Inflammatory macrophage treated with lipopolysaccharide for 4 hours (primary cell): ENCODE measurements around the gene LAMA3.

Experiments
- DNase-seq: peaks from one replicate; pipeline ENCODE4 v3.0.0-alpha.2; 2020

LAMA3 gene

DNA sequence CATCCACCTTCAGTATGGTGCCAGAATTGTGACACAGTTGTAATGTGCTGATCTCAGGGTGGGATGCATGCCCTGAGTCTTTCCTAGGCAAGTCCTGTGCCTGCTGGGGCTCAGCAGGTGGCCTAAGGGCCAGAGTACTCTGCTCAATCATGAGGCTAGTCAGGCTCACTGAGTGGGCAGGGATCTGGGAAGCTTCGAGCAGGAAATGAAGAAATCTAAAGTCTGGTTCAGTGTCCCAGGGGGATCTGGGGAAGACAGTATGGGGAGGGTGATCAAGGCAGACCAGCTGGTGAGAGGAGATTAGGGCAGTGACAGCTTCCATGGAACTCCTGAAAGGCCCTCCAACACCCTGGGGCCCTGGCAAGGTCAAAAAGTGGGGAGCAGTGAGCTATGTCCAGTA lies 17.7 kb upstream of the LAMA3 start:
- peak; percentile 8 for DNase-seq

DNA sequence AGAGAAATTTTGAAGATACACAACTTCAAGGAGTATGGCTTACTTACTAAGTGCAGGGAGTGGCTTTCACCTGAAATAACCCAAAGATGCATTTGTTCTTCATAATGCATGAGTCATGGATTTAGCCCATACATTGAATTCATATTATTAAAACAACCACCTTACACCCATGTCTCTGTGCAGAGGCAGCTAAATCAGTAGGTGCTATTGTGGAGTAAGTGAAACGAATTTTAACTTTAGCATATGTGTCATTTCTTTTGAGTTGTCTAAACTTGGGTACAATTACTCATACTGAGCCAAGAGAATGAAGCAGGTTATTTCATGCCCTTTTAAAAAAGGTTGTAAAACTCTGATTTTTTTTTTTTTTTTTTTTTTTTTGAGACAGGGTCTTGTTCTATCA lies 15.5 kb upstream of the LAMA3 start:
- DNase-seq: no peak

DNA sequence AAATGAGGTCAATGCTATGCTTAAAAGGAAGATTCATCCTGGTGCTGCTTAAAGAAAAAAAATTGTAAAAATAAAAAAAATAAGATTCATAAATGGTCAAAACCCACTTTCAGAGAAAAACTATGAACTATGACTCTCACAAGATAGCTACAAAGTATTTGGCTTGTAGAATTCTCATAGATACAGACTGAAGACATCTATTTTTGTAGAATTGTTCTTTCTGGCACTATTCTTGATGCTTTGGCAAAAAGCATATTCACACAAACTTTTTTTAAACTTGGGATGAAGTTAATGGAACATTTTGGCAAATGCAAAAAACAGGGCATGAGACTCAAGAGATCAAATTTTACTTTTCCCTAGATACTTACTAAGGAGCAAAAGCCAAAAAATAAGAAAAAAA lies 14.0 kb upstream of the LAMA3 start:
- no peak for DNase-seq

DNA sequence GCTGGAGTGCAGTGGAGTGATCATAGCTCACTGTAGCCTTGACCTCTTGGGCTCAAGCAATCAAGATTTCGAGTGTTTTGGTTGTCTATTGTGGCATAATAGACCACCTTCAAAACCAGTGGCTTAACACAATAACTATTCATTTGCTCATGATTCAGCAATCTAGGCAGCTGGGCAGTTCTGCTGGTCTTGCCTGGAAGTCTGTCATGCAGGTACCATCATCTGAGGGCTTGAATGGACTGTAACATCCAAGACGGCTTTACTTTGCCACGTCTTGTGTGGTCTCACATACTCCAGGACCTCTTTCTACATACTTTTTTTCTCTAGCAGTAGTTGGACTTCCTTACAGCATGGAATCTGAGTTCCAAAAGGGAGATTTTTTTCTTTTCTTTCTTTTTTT lies 13.4 kb upstream of the LAMA3 start:
- DNase-seq: no peak

DNA sequence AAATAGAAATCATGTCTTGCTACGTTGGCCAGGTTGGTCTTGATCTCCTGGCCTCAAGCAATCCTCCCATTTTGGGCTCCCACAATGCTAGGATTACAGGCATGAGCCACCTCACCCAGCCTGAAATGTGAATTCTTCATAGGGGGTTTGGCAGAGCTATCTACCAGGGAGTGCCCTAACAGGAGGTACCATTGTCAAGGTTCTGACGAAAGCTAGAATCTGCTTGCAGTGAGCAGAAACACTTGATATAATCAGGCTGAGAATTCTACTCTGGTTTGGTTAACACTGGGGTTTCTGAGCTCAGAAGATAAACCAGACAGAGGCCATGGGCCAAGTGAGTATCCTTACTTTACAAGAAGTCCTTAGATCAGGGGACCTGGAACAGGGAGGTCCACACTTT lies 7.2 kb upstream of the LAMA3 start:
- DNase-seq: no peak

DNA sequence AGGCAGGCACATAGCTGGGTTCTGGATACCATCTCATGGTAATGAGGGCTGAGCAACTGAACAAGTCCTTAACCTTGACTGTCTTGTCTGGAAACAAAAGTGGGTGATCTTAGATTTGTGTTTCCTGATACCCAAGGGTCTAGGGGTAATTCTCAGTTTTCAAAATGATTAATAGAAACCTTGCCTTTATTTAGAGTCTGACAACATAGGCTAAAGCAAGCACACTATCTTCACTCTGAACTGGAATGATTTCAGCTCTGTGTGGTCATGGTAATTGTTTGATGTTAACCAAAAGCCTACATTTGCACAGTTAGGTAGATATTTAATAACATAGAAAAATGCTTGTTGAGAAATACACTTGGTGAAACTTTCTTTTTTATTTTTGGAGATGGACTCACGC lies 6.8 kb upstream of the LAMA3 start:
- DNase-seq: no peak

DNA sequence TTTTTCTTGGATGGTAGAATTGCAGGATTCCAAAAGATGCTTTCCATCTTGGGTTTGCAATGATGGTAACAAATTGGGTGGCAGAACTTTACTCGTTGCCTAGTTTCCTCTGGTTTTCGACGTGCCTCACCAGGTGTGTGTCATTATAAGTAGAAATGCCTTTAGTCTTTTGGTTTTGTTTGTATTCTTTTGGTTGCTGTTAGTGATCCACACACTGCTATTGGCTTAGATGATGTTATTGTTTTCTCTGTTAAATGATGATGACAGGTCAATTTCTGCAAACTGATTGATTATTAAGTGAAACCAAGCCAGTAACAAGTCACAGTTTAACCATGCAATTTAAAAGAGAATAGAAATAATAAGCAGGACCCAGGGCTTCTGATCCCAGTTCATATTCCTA lies 6.1 kb upstream of the LAMA3 start:
- no peak for DNase-seq

DNA sequence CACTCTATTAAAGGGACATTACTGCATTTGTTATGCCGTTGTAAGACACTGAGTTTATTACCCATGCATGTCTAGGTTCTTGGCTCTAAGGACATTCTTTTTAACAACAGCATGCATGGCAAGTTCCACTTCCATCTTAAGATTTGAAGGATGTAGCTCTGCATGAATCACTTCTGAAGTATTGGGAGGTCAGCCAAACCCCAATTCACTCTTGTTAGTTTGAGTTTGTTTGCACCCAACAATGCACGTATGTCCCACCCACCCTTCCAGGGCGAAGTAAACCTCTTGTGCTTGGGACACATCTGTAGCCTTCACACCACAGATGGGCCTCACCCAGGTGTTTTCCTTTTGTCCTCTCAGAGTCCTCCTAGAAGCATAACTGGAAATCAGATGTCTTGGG lies 5.6 kb upstream of the LAMA3 start:
- DNase-seq: no peak

DNA sequence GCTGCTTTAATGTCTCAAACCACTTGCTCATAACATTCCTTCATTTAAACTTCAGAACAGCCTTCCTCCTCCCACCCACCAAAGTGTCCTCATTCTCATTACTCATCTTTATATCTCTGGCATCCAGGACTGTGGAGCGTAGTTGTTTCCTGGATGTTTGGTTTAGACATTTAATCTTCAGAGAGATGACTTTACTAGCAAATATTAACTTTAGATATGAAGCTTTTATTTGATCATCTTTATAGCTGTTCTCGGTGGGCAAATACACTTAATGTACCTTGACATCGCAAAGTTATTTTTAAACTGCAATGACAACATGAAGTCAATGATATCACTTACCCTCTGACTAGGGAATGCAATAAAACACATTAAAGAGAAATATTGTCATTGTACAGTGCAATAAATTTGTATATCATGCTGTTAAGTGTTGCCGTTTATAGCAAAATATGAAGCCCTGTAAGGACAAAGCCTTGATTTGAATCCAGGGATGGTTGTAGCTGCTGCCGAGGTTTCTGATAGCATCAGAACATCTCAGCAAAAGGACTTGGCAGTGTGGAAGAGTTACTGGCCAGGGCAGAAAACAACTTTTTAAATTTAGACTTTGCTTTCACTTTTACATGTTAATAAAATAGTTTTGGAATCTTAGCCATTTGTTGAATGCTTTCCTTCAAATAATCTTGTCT lies 4.6 kb upstream of the LAMA3 start:
- DNase-seq: no peak

DNA sequence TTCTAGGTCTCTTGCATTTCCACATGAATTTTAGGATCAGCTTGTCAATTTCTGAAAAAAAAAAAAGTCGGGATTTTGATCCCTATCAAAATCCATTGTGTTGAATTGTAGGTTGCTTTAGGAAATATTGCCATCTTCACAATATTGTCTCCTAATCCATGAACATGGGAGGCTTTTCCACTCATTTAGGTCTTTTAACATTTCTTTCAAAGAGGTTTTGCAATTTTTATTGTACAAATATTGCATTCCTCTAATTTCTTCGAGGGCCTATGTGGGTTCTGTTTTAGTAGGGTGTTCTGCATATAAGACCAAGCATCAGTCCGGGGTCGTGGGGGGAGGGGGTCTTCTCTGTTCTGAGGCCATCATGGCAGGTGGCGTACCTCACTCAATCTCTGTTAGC lies 725 bp upstream of the LAMA3 start:
- no peak for DNase-seq

DNA sequence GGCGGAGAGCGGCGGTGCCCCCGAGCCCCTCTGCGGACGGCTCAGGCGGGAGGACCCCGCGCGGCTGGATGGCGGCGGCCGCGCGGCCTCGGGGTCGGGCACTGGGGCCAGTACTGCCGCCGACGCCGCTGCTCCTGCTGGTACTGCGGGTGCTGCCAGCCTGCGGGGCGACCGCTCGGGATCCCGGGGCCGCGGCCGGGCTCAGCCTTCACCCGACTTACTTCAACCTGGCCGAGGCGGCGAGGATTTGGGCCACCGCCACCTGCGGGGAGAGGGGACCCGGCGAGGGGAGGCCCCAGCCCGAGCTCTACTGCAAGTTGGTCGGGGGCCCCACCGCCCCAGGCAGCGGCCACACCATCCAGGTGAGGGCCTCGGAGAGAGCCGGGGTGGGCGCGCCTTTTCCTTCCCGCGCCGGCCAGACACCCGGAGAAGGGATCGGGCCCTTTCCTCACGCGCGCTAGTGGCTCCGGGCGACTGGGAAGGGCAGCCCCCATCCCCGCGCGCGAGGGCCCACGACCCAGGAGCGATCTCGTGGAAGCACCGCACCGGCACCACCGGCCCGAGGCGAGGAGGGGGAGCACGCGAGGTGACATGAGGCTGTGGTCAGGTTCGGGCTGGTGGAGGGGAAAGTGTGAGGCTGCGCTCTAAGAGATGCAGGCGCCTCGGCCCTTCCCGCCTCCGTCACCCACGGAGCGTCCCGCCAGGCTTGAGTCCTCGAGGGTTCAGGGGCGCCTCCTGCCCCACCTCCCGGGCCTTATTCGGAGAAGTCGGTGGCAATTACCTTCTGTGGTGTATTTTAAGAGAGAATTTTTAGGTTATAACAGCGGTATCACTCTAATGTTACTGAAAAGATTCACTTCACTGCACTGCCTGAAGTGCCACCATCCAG lies 607 bp downstream of the LAMA3 start:
- no peak for DNase-seq

DNA sequence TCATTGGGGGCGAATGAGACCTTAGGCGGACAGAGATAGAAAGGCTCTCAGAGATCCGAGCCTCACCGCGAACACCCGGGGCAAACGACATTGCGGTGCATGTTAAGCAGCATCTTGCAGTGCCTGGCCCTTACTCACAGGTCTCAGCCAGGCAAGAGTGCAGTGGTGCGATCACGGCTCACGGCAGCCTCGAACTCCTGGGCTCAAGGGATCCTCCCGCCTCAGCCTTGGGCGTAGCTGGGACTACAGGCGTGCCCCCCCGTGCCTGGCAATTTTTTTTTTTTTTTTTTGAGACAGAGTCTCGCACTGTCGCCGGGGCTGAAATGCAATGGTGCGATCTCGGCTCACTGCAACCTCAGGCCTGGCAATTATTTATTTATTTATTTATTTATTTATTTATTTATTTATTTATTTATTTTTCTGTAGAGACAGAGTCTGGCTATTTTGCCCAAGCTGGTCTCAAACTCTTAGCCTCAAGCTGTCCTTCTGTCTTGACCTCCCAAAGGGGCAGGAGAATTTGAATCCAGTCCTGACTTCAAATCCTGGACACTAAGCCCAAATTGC lies 1.3 kb downstream of the LAMA3 start:
- no peak for DNase-seq

DNA sequence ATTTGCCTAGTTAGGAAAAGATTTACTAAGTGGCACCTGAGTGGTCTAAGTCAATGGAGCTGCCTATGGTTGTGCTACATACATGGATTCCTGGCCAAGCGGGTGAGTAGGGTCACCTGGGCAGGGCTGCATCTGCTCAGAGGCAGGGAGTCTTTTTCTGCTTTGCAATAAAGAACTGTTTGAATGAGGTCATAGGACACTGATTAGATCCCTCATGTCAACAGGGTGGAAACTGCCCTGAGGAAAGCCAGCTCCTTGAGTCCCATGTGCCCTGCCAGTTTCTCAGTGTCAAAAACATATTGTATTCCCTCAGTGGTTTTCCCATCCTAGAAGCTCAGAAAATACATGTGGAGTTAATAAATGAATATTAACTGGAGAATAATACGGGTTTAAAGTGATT lies 4.6 kb downstream of the LAMA3 start:
- no peak for DNase-seq

DNA sequence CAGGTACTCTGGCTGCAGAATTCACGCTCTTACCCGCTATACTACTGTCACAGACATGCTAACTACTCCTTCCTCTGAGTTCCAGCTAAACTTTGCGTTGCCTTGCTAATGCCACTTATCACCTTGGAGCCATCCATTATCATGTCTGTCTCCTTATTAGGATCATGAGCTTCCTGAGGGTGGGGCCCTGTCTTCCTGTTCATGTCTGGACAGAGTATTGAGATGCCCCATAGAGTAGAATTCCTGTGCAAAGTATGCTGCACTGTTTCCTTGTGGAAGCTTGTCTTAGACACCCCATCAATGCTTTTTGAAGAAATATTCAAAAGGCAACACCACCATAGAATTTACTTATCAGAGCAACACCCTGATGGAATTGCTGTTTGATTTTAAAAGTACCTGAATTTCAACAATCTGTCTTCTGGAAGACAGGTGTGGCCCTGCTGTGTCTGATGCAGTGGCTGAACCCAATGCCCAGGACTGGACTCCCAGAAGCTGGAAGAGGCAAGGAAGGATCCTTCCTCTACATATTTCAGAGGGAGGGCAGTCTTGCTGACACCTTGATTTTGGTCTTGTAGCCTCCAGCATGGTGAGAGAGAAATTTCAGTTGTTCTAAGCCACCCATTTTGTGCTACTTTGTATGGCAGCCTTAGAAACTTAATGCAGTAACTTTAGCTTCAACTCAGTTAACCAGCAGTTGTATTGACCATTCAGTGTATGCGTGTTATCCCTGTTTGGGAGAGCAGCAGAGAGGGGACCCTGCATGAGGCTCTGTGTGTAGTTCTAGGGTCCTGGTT lies 5.6 kb downstream of the LAMA3 start:
- no peak for DNase-seq

DNA sequence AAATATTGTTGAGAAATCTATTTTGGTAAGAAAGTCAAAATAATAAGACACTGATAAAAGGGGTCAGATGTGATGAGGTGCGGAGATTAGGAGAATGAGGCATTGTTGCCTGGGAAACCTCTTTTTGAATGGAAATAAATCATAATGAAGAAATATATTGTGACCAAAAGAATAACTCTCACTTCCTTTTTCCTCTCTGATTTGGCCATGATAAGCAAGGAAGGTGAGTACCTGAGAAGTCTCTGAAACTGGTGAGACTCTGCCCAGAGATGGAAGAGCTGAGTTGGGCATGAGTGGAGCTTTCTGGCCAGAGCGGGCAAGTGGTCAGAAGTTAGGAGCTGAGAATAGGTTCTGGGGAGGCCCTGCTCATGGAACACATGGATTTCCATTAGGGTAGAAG lies 11.8 kb downstream of the LAMA3 start:
- DNase-seq: no peak

DNA sequence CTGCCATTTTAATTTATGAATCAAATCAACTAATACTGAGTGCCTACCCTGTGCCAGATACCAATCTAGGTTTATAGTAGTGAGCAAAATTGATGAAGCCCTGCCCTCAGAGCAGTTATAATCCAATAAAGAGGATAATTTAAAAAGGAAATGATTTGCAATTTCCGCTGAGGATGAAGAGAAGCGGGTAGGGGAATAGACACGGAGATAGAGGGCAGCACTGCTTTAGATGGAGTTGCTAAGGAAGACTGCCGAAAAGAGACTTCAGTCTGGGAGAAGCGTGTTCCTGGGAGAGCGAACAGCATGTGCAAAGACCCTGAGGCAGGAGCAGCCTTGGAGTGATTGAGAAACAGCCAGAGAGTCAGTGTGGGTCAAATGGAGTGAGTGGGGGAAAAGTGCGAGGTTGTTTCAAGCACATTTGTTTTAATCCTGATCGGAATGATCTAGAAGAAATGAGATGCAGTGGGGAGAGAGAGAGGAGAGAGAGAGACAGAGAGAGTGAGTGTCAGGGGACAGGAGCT lies 12.4 kb downstream of the LAMA3 start:
- no peak for DNase-seq

DNA sequence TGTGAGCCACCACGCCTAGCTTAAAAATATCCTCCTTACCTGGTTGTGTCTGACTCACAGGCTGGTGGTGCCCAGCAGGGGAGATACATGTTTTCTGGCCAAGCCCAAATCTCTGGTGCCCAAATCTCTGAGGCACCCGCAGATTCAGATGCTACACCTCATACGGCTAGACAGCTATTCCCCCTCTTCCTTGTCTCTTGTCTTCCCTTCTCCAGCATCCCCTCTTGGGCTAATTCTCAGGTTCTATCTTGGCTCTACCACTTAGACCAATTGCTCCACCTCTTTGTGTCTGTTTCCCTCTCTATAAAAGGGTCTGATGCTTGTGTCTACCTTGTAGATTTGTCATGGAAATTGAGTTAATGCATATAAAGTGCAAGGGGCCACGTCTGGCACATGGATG lies 13.4 kb downstream of the LAMA3 start:
- no peak for DNase-seq

DNA sequence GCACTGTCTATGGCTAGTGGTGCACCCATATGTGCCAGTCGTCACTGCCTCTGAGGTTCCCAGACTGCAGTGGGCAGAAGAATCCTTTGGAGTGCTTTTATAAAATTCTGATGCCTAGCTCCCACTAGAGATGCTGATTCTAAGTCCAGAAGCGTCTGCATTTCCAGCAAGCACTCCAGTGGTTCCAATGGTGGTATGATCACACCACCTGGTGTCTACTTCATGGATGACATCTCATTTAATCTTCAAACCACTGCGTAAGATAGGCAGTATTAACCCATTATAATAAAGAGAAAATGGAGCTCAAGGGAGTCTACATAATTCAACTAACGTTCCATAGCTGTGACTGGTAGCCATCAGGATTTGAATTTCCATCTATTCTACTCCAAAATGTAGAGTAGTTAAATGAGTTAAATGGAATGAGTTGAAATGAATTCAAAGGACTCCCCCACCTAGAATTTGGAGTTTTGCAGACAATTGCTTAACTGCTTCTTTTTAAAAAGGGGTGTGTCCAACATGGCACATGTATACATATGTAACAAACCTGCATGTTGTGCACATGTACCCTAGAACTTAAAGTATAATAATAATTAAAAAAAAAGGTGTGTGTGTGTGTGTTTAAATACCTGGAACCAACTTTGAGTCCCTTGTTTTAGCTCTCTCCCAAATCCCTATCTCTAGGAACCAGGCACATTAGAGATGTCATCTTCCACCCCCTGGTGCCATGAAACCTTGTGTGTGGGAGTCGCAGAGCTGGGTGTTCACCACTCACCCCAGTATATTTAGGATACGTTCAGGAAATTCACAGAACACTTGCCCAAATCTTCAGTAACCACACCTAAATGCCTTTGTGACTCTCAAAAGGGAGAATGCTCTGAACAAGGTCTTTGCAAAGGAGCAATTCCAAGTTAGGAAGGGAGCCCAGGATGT lies 14.1 kb downstream of the LAMA3 start:
- peak; percentile 39 for DNase-seq

DNA sequence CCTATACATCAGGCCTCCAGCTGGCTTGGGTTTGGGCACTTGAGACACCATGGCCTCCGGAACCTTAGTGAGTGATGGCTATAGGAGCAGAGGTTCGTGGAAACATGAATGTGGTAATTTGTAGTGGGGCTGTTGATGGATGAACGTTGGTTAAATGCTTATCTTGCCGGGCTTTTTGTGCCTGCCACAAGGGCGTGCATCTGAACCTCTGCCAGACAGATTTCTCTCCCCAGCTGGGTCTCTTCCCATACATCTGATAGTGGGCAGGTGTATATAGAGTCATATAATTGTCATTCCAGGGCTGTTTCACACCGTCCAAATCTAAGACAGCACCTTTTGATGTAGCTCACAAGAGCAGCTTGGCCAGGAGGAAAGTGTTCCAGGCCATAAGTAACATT lies 14.7 kb downstream of the LAMA3 start:
- DNase-seq: no peak

DNA sequence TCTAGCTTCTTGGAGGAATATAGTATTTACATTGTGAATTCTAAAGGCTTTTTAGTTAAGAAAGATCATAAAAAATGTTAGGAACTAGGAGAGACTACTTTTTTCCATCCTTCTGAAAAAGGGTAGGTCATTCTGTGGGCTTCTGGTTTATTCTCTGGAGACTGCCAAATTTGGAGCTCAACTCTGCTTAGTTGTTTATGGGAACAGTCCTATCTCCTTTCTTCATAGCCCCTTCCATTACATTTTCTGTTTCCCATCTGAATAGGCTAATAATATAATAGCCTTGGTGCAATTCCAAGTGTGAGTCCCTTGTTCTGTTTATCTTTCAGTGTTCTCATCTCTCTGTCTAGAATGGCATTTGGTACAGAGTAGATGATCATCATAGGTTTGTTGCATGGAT lies 15.6 kb downstream of the LAMA3 start:
- DNase-seq: no peak

DNA sequence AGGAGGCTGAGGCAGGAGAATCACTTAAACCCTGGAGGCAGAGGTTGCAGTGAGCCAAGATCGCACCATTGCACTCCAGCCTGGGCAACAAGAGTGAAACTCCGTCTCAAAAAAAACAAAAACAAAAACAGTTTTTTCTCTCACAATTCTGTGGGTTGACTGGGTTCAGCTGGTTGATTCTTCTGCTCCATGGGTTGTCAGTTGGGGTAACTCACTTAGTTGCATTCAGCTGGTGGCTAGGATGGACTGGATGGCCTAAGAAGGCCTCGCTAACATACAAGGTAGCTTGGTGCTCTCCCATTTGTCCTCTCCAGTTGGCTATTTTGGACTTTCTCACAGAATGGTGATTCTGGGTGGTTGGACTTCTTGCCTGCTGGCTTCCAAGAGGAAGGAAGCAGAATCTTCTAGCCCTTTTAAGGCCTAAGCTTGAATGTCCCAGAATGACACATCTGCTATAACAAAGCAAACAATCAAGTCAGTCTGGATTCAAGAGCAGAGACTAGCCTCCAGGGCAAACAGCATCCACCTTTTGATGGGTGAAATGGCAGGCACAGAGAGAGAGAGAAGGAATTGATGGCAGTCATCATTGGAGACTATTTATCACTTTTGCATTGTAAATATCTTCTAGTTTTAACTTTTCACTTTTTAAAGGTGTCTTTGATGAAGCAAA lies 17.9 kb downstream of the LAMA3 start:
- DNase-seq: no peak
